GM12878 (cell line): Measurements from ENCODE around the gene WHRN. TPM values are rescaled to one million over a fixed set of nuclear protein-coding genes. Genes with fewer than 3 reads are reported as not detected.

ENCODE experiments used
- BMI1 ChIP-seq: fragments of 450-650 bp; IDR thresholded peaks from 2 replicates; pipeline ENCODE4 v1.6.1; 2016; ENCODE audit warnings: mild to moderate bottlenecking, moderate library complexity, borderline replicate concordance
- CBX5 ChIP-seq: sonication (generic); IDR thresholded peaks from 2 replicates; pipeline ENCODE4 v1.6.1; 2016; ENCODE audit warnings: low read depth, moderate library complexity, mild to moderate bottlenecking, inconsistent platforms
- CTCF ChIP-seq, 3 experiments: IDR thresholded peaks in 2 of 3; conservative IDR thresholded peaks in 1 of 3; 2 replicates each; pipeline ENCODE4 v1.5.1; 2011; ENCODE audit warnings: low read depth in 3 of 3, low read length in 3 of 3, mild to moderate bottlenecking in 3 of 3, control low read depth in 2 of 3, moderate library complexity in 2 of 3, inconsistent platforms in 1 of 3, mixed read lengths in 1 of 3; ENCODE audit not compliant: control insufficient read depth in 2 of 3, insufficient read depth in 1 of 3; ENCODE audit errors: extremely low read depth in 1 of 3
- EED ChIP-seq: sonication (generic); IDR thresholded peaks from 2 replicates; pipeline ENCODE4 v1.6.1; 2016; ENCODE audit warnings: antibody characterized with exemption, low read depth
- FOXM1 ChIP-seq: IDR thresholded peaks from 2 replicates; pipeline ENCODE4 v1.6.1; 2012; ENCODE audit warnings: low read depth, mild to moderate bottlenecking, inconsistent platforms, low read length, moderate library complexity
- JUNB ChIP-seq: IDR thresholded peaks from 2 replicates; pipeline ENCODE4 v1.6.1; 2016; ENCODE audit warnings: antibody characterized with exemption, mild to moderate bottlenecking
- KAT2A ChIP-seq: conservative IDR thresholded peaks from 2 replicates; pipeline ENCODE4 v1.6.1; 2011; ENCODE audit warnings: low read depth, low read length; ENCODE audit not compliant: control insufficient read depth
- NFXL1 ChIP-seq: fragments of 450-650 bp; IDR thresholded peaks from 2 replicates; pipeline ENCODE4 v1.6.1; 2017; ENCODE audit warnings: antibody characterized with exemption, mild to moderate bottlenecking, borderline replicate concordance
- PAX5 ChIP-seq: IDR thresholded peaks from 2 replicates; pipeline ENCODE4 v1.6.1; 2011; ENCODE audit warnings: low read depth, low read length, borderline replicate concordance
- PBX3 ChIP-seq: IDR thresholded peaks from 2 replicates; pipeline ENCODE4 v1.6.1; 2011; ENCODE audit warnings: mild to moderate bottlenecking, low read depth, low read length, moderate library complexity; ENCODE audit not compliant: insufficient replicate concordance
- POLR2A ChIP-seq: IDR thresholded peaks from 2 replicates; pipeline ENCODE4 v1.6.1; 2011; ENCODE audit warnings: low read depth, mild to moderate bottlenecking, low read length
- RAD21 ChIP-seq: IDR thresholded peaks from 2 replicates; pipeline ENCODE4 v1.6.1; 2011; ENCODE audit warnings: mild to moderate bottlenecking, low read depth, low read length, moderate library complexity; ENCODE audit not compliant: insufficient read depth
- RCOR1 ChIP-seq: conservative IDR thresholded peaks from 2 replicates; pipeline ENCODE4 v1.6.1; 2012; ENCODE audit warnings: low read depth, low read length, improper control_type of control experiment
- SPI1 ChIP-seq: IDR thresholded peaks from 2 replicates; pipeline ENCODE4 v1.6.1; 2011; ENCODE audit warnings: low read depth, mild to moderate bottlenecking, low read length, moderate library complexity, borderline replicate concordance; ENCODE audit not compliant: insufficient read depth
- SRF ChIP-seq, 2 experiments: IDR thresholded peaks; 2 replicates each; pipeline ENCODE4 v1.6.1; 2011; ENCODE audit warnings: low read depth in 2 of 2, low read length in 2 of 2, mild to moderate bottlenecking in 1 of 2, moderate library complexity in 1 of 2
- SUZ12 ChIP-seq: fragments of 200-600 bp; sonication (generic); IDR thresholded peaks from one replicate; pipeline ENCODE4 v1.6.1; 2018; ENCODE audit warnings: antibody characterized with exemption, mild to moderate bottlenecking; ENCODE audit not compliant: unreplicated experiment
- TCF12 ChIP-seq: IDR thresholded peaks from 2 replicates; pipeline ENCODE4 v1.6.1; 2011; ENCODE audit warnings: low read depth, mild to moderate bottlenecking, low read length
- TCF3 ChIP-seq: IDR thresholded peaks from 2 replicates; pipeline ENCODE4 v1.6.1; 2012; ENCODE audit warnings: low read depth, mild to moderate bottlenecking, low read length, borderline replicate concordance; ENCODE audit not compliant: insufficient read depth
- USF2 ChIP-seq: IDR thresholded peaks from 2 replicates; pipeline ENCODE4 v1.6.1; 2011; ENCODE audit warnings: low read depth, low read length, improper control_type of control experiment, borderline replicate concordance
- polyA plus RNA-seq, 11 experiments: library from polyadenylated mRNA; depleted of rRNA in 4 of 11; unstranded in 6 of 11; stranded (reverse) in 5 of 11; fragments of >200 nt; fragmentation: Nextera tagmentation in 4 of 11; fragmentation: Illumina TruSeq in 1 of 11; extraction: Ambion mirVana in 4 of 11; extraction: Trizol in 1 of 11; gene quantifications; 1 replicate in 1 of 11; 2 replicates in 10 of 11; pipeline versions ENCODE4 v1.2.1 to v1.2.3, GENCODE V29; 2011 to 2016; ENCODE audit warnings: inconsistent platforms in 2 of 11, missing spikeins in 2 of 11, low read depth in 1 of 11
- total RNA-seq, 4 experiments: library from RNA; depleted of rRNA in 3 of 4; stranded (reverse); fragments of >200 nt in 3 of 4; fragmentation: Illumina TruSeq in 1 of 4; extraction: Trizol in 1 of 4; gene quantifications; 2 replicates each; pipeline versions ENCODE4 v1.2.1 to v1.2.3, GENCODE V29; 2013 to 2021
- TF ChIP-seq, protein P1 (sequence below): fragments of 450-650 bp; IDR thresholded peaks from 2 replicates; pipeline ENCODE4 v1.6.1; 2017; ENCODE audit warnings: antibody characterized with exemption, mild to moderate bottlenecking, moderate library complexity
- TF ChIP-seq, protein P2 (sequence below): fragments of 450-650 bp; IDR thresholded peaks from 2 replicates; pipeline ENCODE4 v1.6.1; 2016; ENCODE audit warnings: mild to moderate bottlenecking

The WHRN gene
- total and polyA plus RNA-seq, 10 of the 15 experiments (the other 5 are each of a cell fraction or from before 2014, with no cell fraction given) = 0.04 to 18.2 (median 0.68) TPM; not detected in 1

DNA sequence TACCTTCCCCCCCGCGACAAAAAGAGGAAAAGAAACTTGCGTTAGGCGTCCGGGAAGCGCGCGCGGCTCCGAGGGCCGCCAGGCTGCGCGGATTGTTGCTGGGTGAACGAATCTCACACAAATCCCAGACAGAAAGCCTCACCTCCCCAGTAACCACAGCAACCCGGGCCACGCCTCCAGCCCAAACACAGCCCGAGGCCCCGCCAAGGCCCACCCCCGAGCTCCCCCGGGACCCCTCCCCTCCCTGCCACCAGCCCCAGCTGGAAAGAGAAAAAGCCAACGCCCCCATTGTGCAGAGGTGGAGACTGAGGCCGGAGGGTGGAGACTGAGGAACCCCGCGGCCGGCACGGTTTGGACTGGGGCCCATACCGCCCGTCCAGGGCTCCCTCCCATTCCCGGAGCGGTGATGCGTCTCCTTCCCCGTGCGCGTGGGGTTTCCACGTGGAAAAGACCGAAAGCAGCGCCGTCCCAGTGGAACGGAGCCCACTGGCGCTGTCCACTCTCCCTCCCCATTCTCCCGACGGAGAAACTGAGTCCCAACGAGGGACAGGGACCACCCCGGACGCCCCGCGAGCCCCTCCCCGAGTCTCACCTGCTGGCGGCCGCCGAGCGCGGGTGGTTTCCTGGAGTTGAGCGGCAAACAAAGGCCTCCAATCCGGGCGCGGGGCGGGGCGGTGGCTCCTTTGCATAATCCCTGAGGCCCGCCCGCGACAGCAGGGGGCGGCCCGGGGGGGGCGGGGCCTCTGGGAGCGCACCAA is 107.2 kb downstream of the WHRN start (continued):
- TF ChIP-seq, protein P1, sequence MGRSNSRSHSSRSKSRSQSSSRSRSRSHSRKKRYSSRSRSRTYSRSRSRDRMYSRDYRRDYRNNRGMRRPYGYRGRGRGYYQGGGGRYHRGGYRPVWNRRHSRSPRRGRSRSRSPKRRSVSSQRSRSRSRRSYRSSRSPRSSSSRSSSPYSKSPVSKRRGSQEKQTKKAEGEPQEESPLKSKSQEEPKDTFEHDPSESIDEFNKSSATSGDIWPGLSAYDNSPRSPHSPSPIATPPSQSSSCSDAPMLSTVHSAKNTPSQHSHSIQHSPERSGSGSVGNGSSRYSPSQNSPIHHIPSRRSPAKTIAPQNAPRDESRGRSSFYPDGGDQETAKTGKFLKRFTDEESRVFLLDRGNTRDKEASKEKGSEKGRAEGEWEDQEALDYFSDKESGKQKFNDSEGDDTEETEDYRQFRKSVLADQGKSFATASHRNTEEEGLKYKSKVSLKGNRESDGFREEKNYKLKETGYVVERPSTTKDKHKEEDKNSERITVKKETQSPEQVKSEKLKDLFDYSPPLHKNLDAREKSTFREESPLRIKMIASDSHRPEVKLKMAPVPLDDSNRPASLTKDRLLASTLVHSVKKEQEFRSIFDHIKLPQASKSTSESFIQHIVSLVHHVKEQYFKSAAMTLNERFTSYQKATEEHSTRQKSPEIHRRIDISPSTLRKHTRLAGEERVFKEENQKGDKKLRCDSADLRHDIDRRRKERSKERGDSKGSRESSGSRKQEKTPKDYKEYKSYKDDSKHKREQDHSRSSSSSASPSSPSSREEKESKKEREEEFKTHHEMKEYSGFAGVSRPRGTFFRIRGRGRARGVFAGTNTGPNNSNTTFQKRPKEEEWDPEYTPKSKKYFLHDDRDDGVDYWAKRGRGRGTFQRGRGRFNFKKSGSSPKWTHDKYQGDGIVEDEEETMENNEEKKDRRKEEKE = 0 out of 2 replicates have a peak, but pooled peaks have one; percentile 12
- TF ChIP-seq FOXM1 = no peak
- peak; percentile 75 for TF ChIP-seq EED
- no peak for TF ChIP-seq KAT2A
- no peak for TF ChIP-seq JUNB
- 0 out of 2 replicates have a peak, but pooled peaks have one; percentile 75 for TF ChIP-seq CBX5
- TF ChIP-seq TCF3 = 0 out of 2 replicates have a peak, but pooled peaks have one; percentile 56
- TF ChIP-seq SPI1 = peak; percentile 92
- peak; percentile 38; the same call in 1 of the 2 replicates for TF ChIP-seq RCOR1
- TF ChIP-seq USF2 = no peak
- TF ChIP-seq NFXL1 = peak; percentile 51; the same call in 1 of the 2 replicates
- TF ChIP-seq SRF (IDR thresholded peaks at IDR 0.05; ENCODE audit: low read depth in 2 of 2, low read length in 2 of 2) = no peak
- TF ChIP-seq BMI1 = peak; percentile 76
- TF ChIP-seq, protein P2, sequence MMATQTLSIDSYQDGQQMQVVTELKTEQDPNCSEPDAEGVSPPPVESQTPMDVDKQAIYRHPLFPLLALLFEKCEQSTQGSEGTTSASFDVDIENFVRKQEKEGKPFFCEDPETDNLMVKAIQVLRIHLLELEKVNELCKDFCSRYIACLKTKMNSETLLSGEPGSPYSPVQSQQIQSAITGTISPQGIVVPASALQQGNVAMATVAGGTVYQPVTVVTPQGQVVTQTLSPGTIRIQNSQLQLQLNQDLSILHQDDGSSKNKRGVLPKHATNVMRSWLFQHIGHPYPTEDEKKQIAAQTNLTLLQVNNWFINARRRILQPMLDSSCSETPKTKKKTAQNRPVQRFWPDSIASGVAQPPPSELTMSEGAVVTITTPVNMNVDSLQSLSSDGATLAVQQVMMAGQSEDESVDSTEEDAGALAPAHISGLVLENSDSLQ = peak; percentile 95
- 0 out of 2 replicates have a peak, but pooled peaks have one; percentile 33 for TF ChIP-seq PAX5
- peak; percentile 23; the same call in 1 of the 2 replicates for TF ChIP-seq TCF12
- peak; percentile 81 for TF ChIP-seq POLR2A
- TF ChIP-seq SUZ12 = no peak
- TF ChIP-seq RAD21 = 0 out of 2 replicates have a peak, but pooled peaks have one; percentile 12
- peak; percentile 87 for TF ChIP-seq PBX3
- TF ChIP-seq CTCF (IDR thresholded peaks at IDR 0.05 in 2 of 3, conservative IDR thresholded peaks at IDR 0.05 in 1 of 3; ENCODE audit: control insufficient read depth in 2 of 3, extremely low read depth in 1 of 3, insufficient read depth in 1 of 3, low read depth in 3 of 3, low read length in 3 of 3) = 0 out of 6 replicates have a peak, but pooled peaks of 1 of the 3 experiments have one; percentile 1
